ENCODE measurements around the gene DDX17.

Gene DDX17

DNA sequence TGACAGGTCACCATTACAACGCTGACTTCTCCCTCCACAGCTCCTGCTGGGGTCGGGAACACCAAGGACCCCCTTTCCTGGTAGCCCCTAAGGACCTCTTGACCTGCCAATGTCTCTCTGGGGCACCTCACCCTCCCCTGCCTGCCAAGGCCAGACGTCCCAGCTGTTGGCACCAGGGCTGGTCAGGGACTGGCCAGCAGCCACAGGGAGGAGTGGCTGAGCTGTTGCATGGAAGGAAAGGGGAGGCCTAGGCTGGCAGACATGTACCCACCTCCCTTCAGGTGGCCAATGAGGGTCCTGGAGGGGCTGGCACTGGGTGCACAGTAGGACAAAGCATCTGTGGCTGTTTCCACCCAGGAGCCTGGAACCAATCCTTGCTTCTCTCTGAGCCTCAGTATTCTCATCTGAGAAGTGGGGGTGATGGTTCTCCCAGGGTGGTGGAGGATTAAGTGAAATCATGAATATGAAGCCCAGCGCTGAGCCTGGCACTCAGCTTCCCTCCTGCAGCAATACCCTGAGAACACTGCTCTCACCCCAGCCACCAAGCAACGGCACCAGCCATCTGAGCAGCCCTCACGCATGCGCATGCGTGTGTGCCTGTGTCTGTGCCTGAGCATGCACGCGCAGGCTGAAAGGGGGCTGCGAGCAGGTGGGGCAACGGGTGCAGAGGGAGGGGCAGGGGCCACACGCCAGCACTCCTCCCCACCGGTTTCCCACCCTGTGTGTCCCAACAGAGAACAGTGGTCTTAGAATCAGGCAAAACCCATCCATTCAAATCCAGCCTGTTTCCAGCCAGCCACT lies 57.0 kb downstream of the DDX17 start:
- DNase-seq, result no peak

DNA sequence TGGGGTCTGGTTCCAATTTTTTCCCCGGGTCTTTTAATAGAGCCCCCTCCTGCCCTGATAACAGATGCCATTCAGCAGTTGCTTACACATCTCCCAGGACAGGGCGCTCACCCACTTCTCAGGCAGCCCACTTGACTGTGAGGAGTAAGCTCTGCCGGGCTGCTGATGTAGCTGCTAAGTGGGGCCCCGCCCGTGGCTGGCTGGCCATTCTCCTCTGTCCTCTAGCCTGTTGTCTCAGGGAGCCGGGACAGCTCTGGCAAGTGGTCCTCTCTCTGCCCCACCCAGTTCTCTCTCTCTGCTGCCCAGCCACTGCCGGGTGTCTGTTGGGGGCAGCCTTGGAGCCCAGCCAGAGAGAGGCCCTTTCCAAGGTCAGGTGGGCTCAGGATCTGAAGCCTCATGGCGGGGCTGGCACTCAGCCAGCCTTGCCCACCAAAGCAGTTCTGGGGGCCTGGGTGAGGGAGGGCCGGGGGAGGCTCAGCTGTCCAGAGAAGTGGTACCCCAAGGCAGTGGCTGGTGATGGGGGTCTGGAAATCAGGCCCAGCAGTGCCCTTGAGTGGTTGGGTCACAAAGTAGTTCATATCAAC lies 60.0 kb downstream of the DDX17 start:
- no peak for DNase-seq

DNA sequence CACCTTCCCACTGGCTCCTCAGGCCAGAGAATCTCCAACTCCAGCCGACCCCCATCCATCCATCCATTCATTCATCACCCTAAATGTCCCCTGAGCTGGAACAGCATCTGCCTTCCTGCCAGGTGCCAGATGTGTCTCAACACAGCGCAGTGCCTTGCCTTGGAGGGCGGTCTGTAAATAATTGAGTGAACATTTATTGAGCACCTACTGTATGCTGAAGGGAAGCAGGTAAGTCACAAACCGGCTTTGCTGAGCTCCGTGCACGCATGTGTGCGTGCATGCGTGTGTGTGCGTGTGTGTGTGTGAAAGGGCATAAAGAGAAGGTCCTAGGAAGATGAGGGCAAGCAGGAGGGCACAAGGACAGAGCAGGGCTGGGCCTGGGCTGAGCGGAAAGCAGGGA lies 61.3 kb downstream of the DDX17 start:
- no peak for DNase-seq

DNA sequence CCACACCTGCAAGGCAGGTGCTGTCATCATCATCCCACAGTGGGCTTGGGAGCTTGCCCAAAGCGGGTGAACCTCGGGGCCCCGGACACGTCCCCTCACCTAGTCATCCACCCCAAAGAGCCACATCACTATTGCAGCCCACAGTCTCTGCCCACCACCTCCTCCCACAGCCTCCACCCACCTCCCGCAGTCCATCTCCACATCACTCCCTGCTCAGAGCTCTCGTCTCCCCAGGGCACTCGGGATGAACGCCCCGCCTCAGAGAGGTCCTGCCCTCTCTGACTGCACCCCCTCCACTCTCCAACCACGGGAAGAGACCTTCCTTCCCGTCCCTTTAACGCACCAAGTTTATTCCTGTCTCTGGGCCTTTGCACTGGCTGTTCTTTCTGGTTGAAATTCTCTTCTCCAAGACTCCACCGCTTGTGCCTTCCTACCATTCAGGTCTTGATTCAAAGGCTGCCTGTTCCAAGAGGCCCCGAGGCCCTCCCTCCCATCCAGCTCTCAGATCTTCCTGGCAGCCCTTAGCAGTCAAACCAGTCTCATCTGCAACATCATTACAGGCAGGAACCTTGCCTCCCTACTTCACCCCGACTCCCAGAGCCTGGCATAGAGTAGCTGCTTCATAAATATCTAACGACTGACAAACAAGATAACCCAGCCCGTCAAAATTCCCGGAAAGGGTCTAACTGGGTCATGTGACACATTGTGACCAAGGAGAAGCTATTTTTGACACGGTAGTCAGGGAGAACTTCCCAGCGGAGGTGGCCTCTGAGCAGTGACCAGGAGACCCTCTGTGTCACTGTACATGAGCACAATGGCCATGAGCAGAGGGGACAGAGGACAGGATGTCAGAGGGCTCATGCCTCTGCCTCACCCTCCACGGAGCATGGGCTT lies 62.2 kb downstream of the DDX17 start:
- no peak for DNase-seq

DNA sequence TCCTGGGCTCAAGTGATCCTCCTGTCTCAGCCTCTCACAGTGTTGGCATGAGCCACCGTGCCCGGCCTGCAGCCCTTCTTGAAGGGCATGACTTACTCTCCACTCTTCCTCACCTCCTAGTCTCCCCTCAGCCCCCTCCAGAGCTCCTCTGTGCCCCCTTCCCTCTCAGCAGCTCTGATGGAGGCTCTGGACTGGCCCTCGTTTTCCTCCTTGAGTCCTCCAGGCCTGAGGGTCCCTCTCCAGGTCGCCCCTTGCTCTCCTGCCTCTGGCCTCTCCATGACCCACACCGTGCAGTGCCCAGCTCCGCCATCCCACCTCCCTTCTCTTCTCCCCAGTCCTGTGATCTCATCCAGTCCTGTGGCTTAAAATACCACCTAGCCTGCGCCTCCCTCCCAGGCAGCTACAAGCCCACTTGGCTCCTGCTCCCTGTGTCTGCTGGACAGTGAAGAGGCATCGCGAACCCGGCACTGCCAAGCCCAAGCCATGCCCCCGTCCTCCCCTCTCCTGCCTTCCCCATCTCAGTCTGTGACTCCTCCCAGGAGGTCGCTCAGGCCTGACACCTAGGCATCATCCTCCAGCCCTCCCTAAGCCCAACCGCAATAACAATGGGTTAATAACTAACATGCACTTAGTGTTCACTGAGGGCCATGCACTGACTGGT lies 63.0 kb downstream of the DDX17 start:
- no peak for DNase-seq

DNA sequence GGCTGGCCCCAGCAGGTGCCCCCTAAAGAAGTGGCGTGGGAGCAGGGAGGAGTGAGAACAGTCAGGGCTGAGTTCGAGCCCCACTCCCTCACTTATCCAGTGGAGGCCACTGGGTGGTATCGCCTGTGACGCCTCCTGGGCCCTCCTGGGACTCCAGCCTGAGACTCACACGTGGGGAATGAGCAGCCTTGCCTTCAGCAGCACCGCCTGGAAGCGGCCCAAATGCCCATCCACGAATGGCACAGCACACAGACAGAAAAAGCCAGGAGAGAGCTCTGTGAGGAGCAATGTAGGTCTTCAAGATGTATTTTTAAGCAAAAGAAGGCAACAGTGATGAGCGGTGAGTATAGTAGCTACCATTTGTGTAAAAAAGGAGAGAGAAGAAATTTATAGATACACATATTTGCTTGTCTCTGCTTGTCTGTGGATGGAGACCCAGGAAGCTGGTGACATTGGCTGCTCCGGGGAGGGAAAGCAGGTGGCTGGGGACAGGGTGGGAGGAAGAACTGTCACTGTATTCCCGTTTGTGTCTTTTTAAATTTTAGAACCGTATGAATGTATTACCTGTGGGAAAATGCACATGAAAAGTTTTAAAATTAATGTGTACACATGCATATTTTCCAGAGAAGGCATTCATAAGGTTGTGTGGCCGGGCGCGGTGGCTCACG lies 64.4 kb downstream of the DDX17 start:
- no peak for DNase-seq

DNA sequence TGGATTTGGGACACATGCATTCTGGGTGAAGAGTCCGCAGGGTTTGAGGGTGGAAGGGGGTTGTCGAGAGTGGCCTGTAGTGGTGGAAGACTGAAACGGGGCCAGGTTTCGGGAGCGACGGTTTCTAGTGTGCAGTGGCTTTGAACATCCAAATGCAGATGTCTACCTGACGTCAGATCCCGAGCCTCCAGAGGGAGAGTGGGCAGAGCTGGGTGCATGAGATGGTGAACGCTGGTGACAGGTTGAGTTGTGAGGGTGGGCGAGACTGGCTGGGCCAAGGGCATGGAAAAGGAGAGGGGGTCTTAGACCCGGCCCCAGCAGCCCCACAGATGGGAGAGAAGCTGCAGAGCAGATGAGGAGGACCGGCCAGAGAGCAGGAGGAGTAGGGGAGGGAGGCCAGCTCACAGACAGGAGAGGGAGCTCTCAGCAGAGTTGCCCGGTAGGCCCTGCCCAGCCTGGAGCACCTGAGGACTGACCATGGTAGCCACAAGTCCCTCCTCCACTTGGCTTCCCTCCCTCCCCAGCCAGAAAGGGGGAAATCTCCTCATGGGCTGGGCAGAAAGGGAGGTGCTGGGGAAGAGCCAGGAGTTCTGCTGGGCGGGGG lies 65.3 kb downstream of the DDX17 start:
- no peak for DNase-seq

DNA sequence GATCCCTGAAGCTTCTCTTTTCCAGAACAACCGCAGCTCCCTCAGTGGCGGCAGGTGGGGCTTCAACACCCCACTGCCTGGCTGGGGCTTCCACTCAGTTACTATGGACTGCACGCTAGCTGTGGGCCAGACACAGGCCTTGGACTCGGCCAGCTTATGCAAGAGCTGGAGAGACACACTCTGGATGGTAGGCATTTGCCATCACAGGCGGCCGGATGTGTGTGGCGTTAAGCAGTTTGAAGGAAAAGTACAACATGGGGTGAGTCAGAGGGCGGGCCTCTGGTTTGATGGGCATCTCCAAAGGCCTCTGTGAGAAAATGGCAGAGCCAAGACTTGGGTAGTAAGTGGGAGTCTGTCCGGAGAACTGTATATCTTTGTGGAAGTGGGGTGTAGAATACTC lies 68.7 kb downstream of the DDX17 start:
- DNase-seq, result no peak

DNA sequence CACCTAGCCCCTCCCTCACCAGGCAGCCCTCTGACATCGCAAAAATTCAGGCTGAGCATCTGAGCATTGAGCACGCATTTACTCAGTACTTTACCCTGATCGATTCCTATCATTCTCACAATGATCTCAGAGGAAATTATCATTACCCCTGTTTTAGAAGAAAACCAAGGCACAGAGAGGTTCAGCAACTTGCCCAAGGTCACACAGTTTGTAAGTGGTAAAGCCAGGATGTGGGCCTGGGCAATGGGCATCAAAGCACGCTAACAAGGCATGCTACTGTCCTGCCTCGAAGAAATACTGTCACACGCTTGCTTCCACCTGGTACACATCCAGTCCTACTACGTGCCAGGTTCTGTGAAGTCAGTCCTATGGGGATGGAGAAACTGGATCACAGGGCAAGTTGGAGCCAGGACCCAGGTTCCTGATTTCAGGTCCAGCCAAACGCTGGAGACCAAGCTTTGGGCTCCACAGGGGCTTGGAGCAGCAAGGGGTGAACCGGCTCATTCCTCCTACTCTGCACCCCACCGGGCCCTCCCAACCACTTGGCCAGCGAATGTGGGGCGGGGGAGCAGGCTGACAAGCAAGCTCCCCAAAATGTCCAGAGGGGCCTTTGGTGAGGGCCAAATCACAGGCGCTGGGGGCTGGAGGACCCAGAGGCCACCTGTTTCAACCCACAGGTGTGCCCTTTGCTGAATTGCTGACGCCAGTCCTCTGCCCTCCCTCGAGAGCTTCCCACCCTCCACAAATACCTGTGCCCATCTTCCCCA lies 69.3 kb downstream of the DDX17 start:
- DNase-seq, result no peak

DNA sequence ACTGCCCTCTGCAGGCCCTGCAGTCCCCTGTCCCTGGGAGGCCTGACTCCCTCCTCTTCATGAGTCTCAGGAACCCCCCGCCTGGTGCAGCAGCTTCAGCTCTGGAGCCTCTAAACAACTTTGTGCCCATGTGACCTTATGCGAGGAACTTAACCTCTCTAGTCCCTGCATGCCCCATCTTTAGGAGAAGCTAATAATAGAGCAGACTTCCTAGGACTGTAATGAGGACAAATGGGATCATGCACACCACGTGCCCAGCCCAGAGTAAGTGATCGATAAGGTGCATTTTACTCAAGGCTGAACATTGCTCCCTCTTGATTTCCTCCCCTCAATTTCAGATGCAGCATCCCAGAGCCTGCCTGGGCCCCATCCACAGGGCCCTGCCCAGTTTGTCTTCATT lies 70.1 kb downstream of the DDX17 start:
- DNase-seq, result no peak

DNA sequence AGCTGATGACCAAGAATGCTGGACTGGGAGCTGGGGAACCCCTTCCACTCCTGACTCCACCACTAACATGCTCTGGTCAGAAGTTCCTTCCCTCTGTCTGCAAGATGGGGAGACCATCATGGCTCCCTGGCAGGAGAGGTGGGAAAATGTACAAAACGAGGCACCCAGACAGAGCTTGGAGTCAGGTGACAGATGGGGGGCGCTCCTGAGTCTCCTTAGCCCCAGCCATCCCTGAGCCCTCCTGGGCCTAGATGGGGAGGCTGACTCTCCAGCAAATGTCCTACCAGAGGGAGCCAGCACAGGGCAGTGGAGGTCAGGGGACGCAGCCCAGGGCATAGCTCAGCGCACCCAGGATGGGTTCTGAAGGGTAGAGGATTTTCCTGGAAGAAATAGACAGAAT lies 71.1 kb downstream of the DDX17 start:
- DNase-seq, result no peak

DNA sequence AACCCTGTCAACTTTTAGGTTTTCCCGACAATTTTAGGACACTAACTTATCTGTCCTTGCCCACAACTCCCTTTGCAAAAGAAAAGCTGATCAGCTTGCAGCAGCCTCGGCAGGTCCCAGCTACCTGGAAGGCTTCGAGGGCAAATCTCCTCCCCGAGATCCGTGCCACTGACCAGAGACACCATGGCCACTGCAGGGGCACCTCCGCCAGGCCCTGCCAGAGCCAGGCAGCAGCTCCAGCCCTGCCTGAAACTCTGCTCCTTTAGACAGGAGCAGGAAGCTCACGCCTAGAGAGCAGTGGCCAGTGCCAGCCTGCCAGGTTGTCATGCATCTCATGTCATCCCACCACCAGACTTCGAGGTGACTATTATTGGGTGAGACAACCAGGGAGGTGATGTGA lies 72.2 kb downstream of the DDX17 start:
- no peak for DNase-seq
